GM19372 (cell line): ENCODE measurements around the gene TSR1.

Experiments
- ATAC-seq: cut with Tn5 transposase; IDR thresholded peaks from one replicate; pipeline ENCODE4 v1.9.1; 2021; ENCODE audit warnings: mild to moderate bottlenecking, low read depth, moderate library complexity; ENCODE audit not compliant: unreplicated experiment

TSR1 gene

DNA sequence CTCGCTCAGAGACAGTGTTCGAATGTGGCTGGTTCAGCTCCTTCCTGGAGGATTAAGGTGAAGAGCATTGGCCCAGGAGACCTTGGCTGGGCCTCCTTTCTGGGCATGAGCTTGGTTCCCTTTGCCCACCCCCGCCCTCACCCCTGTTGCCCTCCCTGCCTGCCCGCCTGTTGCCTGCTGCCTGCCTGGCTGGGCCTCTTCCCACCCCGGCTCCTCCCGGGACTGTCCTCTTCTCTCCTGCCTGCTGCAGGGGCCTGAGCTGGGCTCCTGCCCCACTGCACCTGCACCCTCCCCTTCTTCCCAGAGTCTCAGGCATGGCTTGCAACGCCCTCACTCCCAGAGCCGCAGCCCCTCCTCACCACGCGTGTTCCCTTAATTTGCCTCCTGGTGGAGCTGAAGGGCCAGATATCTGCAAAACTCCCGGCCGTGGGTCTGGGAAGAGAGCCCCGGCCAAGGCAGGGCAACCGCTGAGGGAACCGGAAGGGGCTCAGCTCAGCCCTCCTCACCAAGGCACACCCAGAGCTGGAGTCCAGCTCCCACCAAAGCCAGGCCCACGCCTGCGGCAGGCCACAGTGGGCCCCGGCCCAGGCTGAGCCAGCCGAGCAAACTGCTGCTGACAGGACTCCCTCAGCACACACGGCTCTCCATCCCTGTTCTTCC lies 33.4 kb upstream of the TSR1 start:
- no peak for ATAC-seq

DNA sequence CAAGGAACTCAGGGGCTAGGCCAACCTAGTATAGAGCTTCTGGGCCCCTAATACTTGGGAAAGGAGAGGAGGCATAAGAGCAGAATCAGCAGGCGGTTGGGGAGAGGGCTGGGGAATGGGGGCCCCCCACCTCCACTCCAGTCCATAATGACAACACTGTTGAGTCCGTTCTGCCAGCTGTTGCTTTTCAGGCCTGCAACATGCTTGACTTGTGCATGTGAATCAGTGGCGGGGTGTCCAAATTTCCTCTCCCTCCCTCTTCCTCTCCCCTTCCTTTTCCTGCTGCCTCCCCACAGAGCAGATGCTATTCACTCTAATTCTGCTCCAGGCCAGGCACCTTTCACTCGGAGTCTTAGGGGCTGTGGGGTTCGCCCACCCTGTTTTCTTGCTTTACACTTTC lies 32.8 kb upstream of the TSR1 start:
- no peak for ATAC-seq

DNA sequence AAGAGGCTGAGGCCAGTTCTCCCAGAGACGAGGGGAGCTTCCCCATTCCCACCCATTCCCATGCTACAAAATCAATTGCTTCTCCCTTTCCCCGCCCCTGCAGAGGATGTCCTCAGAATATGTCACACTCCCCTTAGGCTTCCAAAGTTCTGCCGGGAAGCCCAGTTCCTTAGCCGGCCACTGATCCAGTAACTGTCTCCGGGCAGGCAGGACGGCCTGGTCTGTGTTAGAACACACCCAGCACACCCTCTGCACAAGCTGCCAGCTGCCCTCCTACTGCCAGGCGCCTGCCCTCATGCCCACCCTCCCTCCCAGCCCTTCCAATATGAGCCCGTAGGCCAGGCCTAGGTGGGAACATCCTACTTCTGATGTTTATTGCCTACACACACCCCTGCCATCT lies 32.1 kb upstream of the TSR1 start:
- no peak for ATAC-seq

DNA sequence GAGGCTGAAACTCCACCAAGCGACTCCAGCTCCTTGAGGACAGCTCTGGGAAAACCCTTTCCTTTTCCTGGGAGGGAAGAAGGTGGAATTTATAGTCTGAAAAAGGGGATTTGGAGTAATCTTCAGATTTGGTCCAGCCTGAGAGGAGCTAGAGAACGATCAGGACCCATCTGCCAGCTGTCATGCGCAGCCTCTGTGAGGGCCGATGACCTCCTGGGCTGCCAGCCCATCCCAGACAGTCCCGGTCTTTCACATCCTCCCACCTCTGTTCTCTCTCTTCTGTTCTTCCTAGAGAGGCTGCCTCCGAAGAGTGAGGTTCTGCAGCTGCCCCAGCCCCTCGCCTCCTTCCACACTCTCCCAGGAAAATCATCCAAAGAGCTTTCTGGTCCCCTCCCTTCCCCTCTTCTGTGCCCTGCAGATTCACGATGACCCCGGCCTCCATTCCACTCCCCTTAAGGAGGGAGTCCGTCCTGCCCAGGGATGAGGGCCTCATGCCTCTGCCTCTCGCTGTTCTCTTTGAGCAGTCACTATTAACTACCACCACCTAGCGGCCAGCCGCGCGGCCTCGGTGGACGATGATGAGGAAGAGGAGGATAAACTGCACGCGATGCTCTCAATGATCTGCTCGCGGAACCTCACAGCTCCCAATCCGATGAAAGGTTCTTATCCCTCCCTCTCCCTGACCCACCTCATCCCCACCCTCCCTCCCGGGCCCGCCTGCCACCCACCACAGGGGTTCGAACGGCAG lies 30.7 kb upstream of the TSR1 start:
- ATAC-seq, result no peak

DNA sequence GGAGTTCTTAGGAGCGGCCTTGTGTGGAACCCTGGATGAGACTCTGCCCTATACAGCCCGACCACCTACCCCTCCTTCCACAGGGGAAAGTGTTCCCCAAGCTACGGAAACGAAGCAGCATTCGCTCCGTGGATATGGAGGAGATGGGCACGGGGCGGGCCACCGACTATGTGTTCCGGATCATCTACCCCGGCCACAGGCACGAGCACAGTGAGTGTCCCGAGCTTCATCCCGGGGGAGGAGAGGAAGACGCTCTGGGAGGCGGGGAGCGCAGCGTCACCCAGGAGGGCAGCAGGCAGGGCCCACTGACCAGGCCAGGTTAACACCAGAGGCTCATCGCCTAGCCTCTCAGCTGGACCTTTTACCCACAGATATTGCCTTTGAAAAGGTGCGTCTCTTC lies 28.9 kb upstream of the TSR1 start:
- ATAC-seq, result no peak

DNA sequence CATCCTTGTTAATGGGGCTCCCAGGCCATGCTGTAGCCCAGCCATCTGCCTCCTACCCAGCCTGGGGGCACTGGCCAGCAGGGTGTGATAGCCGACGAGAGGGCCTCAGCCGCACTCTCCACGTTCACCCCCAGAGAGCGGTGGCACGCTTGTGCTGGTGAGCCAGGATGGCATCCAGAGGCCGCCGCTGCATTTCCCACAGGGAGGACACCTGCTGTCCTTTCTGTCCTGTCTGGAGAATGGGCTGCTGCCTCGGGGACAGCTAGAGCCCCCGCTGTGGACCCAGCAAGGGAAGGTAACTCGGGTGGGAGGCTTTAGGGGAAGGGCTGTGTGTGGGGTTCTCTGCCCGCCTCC lies 28.5 kb upstream of the TSR1 start:
- ATAC-seq, result no peak

DNA sequence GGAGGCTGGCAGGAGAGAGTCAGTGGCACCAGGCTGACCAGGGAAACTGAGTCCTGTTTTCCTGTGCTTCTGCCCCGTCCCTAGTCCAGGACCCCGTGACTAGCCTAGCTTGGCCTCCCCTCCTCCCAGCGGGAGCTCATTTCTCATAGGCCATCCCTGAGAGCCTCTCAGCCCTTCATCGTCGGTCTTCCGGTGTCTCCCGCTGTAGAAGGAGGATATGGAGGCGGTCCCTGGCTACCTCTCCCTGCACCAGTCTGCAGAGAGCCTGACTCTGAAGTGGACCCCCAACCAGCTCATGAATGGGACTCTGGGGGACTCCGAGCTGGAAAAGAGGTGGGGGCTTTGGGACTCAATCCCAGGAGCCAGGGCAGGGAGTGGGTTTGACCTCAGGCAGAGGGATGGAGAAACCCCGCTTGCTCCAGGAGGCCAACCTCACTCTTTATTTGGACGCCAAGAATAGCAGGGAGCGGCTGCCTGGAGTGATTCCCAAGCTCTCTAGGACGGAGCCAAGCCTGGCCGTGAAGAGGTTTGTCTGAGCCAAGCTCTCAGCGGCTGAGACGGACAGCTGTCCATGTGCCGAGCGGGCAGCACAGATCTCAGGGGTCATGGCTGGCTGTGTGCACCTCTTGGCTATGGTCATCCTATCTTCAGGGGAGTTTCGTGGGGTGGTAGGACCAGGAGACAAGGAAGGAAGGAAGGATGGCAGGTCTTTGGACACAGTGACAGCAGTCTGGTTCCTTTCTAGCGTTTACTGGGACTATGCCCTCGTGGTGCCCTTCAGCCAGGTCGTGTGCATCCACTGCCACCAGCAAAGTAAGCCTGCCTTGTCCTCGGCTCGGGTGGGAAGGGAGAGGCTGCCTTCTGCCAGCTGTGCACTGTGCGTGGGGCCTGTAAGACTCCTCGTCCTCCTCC lies 27.9 kb upstream of the TSR1 start:
- ATAC-seq, result no peak

DNA sequence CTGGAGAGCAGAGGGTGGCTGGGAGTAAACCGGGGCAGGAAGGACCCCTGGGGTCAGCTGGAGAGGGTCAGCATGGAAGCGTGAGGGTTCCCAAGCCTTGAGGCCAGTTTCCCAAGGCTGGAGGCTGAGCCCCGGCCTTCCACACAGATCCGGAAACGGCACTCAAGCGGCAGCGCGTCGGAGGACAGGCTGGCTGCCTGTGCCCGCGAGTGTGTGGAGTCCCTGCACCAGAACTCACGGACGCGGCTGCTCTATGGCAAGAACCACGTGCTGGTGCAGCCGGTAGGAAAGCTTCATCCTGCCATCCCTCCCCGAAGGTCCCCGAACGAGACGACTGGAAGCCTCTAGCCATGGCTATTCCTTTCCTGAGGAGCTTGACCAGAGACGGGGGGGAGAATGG lies 27.1 kb upstream of the TSR1 start:
- no peak for ATAC-seq

DNA sequence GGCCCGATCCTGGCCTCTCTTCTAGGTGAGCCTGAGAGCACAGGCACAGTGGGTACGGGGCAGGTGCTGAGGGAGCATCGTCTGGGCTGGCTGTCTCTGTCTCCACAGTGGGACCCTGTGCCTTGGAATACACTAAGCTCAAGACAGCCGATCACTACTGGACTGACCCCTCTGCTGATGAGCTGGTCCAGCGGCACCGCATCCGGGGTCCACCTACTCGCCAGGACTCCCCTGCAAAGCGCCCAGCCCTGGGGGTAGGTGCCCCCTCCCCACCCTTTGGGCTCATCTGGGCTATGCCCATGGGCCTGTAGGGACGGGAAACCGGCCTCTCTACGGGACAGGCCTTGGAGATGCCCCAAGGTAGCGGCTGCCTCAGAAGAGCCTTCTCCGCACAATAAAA lies 26.6 kb upstream of the TSR1 start:
- ATAC-seq, result no peak

DNA sequence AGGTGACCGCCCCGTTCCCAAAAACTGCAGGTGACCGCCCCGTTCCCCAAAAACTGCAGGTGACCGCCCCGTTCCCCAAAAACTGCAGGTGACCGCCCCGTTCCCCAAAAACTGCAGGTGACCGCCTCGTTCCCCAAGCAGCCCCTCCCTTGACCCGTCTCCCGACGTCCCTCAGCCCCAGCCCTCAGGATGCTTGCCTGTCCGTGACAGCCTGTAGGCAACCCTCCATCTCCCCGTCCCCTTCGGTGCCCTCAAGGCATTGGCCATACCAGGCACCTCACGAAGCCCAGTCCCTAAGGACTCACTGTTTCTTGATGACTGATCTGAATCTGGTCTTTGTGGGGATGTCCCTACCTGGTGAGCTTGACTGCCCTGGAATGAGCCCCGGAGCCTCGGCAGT lies 26.2 kb upstream of the TSR1 start:
- no peak for ATAC-seq

DNA sequence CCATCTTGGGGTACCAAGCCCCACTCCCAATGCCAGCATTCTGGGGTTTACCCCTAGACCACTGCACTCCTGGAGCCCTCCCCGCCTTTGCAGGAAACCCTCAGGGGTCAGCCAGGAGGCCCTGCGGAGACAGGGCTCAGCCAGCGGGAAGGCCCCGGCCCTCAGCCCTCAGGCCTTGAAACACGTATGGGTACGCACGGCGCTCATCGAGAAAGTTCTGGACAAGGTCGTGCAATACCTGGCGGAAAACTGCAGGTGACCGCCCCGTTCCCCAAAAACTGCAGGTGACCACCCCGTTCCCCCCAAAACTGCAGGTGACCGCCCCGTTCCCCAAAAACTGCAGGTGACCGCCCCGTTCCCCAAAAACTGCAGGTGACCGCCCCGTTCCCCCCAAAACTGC lies 25.8 kb upstream of the TSR1 start:
- no peak for ATAC-seq

DNA sequence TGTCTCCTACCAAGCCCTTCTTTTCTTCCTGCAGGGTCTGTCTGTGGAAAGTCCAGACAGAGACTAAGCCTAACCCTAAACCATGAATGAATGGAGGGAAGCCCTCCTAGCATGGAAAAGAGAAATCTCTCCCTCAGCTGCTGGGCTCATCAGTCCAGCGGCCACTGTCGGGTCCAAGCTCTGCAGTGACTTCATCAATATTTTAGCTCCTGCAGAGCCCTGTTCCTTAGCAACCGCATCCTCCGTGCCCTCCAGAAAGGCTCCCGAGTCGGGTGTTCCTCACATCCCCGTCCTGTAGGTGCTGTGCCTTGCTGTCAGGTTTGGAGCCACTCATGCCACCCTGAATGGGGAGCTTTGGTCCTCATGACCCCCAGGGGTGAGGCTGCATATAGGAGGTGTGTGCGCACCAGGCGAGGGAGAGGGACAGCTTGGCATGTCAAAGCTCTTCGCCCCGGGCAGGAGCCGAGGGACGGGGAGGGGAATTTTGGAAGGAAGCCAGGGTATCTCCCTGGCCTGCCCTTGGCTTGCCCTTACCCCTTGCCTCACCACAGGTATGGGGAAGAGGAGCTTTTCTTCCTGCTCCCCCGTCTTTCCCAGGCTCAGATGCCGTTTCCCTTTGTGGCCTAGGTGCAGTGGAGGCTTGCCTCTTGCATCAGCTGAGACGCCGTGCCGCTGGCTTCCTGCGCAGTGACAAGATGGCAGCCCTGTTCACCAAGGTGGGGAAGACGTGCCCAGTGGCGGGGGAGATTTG lies 24.9 kb upstream of the TSR1 start:
- no peak for ATAC-seq

DNA sequence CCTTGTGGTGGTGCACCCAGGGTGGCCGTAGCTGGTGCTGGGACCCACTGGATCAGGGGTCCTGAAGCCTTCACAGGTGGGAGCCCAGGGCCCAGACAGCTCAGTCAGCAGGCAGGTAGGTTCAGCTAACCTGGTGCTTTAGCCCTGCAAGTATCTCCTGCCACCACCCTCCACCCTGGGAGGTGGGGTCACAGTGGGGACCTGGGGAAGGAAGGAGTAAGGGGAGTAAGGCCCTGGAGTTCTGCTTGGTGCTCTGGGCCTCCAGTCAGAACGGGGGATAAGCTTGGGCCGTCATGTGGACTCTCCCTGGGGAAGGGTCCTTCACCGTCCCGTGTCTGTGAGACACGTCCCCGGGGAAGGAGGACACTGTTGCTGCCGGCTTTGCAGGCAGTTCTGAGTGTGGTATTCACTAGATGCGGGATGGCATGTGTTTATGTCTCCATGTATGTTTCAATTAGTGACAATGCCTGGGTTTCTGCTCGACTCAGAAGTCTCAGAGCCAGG lies 21.7 kb upstream of the TSR1 start:
- ATAC-seq, result no peak

DNA sequence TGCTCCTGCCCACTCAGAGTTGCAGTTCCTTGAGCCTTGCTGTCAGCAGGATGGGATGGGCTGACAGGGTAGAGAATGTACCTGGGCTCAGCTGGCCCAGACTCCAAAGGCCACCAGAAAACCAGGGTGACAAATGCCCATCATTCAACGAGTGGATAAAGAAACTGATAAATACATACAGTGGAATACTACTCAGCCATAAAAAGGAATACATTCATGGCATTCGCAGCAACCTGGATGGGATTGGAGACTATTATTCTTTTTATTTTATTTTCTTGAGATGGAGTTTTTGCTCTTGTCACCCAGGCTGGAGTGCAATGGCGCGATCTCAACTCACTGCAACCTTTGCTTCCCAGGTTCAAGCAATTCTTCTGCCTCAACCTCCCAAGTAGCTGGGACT lies 21.0 kb upstream of the TSR1 start:
- ATAC-seq, result no peak

DNA sequence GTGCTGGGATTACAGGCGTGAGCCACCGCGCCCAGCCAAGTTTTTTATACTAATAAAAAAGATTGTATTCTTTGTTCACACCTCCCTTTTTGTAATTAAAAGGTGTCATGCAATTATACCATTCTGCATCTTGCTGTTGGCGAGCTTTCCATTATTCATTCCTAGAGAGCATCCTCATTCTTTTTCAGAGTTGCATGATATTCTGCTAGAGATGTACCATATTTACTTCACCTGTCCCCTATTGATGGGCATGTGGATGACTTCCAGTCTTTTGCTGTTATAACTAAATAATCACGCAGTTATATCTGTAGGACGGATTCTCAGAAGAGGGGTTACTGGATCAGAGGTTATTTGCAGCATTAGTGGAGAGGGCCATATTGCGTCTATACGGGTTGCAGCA lies 18.1 kb upstream of the TSR1 start:
- ATAC-seq, result no peak

DNA sequence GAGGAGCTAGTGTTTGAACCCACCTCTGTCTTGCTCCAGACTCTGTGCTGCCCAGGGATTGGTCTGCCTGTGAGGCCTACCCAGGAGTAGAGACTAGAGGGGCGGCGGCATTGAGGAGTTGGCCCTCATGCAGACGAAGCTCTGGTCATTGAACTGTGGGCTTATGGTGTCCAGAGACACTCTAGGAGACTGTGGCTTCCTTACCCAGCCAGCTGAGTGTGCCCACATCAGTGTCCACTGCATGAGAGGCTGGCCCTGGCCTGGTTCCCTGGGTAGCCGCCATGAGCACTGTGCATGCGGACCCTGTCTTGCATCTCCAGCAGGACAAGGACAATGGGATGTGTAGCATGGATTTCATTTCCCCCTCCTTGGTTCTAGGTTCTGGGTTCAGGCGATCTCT lies 15.0 kb upstream of the TSR1 start:
- ATAC-seq, result no peak

DNA sequence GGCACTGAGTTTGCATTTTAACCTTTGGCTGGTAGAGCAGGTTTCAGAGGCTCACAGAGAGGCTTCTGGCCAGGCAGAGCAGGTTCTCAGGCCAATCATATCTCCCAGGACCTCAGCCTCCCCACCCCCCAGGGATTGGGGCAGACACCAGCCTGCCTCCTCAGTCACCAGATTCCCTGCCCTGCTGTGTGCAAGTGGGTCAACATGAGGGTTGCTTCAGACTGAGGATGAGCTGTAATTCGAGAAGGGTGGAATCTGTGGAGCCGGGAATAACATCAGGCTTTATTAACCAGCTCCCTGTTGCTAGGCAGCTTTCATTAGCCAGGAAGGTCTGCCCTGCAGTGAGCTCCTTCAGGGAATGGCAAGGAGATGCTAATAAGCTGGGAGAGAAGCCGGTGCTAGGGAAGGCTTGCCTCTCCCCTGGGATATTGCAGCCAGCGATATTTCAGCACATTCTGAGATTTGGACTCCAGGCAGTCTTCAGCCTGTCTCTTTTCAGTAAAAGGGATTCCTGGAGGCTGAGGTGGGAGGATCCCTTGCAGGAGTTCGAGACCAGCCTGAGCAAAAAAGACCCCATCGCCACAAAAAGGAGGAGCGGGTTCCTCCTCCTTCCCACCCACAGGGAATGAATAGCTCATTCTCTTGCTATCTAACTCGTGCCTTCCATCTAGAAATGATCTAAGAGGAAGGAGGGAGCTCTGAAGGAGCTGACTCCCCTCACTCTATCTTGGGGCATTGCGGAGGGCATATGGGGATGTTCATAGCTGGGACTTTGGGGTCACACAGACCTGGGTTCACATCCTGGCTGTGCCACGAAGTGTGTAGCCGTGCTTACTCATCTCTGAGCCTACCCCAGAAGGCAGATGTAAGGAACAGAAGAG lies 11.8 kb upstream of the TSR1 start:
- no peak for ATAC-seq

DNA sequence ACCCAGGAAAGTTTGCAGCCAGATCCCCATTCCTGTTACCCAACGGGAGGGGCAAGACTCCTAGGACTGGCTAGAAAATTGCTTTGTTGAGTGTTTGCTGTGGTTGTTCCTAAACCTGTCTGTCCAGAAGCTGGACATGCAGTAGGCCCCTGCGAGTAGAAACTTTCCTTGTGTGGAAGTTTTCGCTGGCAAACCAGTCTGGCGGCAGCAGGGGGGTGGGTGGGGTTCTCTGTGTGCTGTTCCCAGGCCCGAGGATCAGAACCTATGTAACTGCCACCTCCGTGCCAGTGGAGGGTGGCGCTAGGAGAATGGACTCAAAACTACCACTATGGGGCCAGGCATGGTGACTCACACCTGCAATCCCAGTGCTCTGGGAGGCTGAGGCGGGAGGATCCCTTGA lies 10.2 kb upstream of the TSR1 start:
- no peak for ATAC-seq

DNA sequence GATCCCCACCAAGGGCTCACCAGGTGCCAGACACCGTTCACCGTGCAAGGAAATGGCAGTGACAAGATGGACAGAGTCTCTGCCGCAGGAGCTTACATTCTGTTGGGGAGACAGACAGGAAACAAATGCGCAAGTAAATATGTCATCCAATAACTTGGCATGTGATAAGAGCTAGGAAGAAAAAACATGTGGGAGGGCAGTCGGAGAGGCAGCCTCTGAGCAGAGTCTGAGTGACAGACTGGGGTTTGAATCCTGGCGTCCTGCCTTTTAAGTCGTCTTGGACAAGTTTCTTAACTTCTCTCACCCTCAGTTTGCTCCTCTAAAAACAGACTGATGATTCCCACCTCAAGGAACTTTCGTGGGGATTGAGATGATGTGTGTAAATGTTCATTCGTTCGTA lies 8.3 kb upstream of the TSR1 start:
- ATAC-seq, result no peak

DNA sequence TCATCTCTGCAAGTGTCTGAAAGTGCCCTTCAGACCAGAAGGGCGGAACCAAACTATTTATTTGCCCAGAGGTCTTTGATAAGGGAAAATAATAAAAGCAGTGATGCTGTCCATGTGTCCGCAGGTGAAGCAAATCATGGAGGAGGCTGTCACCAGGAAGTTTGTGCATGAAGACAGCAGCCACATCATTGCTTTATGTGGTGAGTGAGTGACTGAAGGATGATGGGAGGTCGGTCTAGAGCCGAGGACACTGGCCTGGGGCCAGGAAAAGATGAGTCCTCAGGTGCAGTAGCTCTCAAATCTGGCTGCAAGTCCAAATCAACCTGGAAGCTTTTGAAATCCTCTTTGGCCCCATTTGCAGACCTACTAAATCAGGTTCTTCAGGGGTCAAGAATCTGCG lies 7.2 kb upstream of the TSR1 start:
- ATAC-seq, result no peak
